HCT116 (cell line): ENCODE measurements around the gene CPOX. TPM values are rescaled to one million over a fixed set of nuclear protein-coding genes. Genes with fewer than 3 reads are reported as not detected.

Experiments used
- ATAC-seq: fragments of 200-7000 bp; cut with Tn5 transposase; 2 replicates; pipeline ENCODE4 v1.9.1; 2020; ENCODE audit warnings: mild to moderate bottlenecking, moderate library complexity
- BruUV-seq: library from RNA; stranded (reverse); fragments of 400-500 nt; replicated peaks from 2 replicates; lab custom pipeline; 2021; lab: Mats Ljungman, UMichigan
- CTCF ChIA-PET: fragments of 300-600 bp; sonication (Branson Sonifier 250); formaldehyde crosslinking; loops from one replicate; lab custom pipeline; 2021; ENCODE audit warnings: antibody characterized with exemption; lab: Charles Lee
- POLR2A ChIA-PET: fragments of 300-600, 350-600 bp; sonication (Branson Sonifier 250); formaldehyde crosslinking; loops from one replicate; lab custom pipeline; 2021; ENCODE audit warnings: antibody characterized with exemption; lab: Charles Lee
- RAD21 ChIA-PET, 2 experiments: fragments of 300-600 bp; sonication (Branson Sonifier 250); formaldehyde crosslinking; loops; one replicate each; lab custom pipeline; 2023; ENCODE audit warnings: low total read pairs in 2 of 2; ENCODE audit not compliant: uncharacterized antibody in 2 of 2, unreplicated experiment in 2 of 2, low non-redundant PET in 1 of 2; lab: Charles Lee
- DNase-seq: peaks from one replicate; pipeline ENCODE4 v3.0.0-alpha.2; 2010; ENCODE audit warnings: low read depth, low spot score
- H2AFZ ChIP-seq: fragments of 200-600 bp; shearing (Covaris generic), sonication (generic); 2 replicates; pipeline ENCODE4 v1.6.1; 2017; ENCODE audit warnings: low read depth, mixed run types, mixed read lengths, antibody characterized with exemption, low read length; ENCODE audit not compliant: poor library complexity, severe bottlenecking
- H3K27ac ChIP-seq: 2 replicates; pipeline ENCODE4 v1.5.1; 2012; ENCODE audit warnings: low read depth, low read length
- H3K27me3 ChIP-seq: fragments of 200-600 bp; sonication (generic); 2 replicates; pipeline ENCODE4 v1.6.1; 2016; ENCODE audit warnings: mixed run types, low read length, mixed read lengths; ENCODE audit not compliant: insufficient read depth
- H3K36me3 ChIP-seq, 2 experiments: fragments of 200-500 bp in 1 of 2; fragments of 200-600 bp in 1 of 2; sonication (Bioruptor generic) in 1 of 2; sonication (generic) in 1 of 2; 2 replicates each; pipeline versions ENCODE4 v1.5.1 to v1.6.1; 2014 to 2016; ENCODE audit warnings: low read length in 2 of 2, inconsistent platforms in 1 of 2, mixed read lengths in 1 of 2, mixed run types in 1 of 2; ENCODE audit not compliant: insufficient read depth in 2 of 2, control insufficient read depth in 1 of 2
- H3K4me1 ChIP-seq, 2 experiments: fragments of 200-600 bp in 1 of 2; sonication (generic) in 1 of 2; 2 replicates each; pipeline versions ENCODE4 v1.5.1 to v1.6.1; 2012 to 2017; ENCODE audit warnings: low read length in 2 of 2, inconsistent platforms in 1 of 2, mild to moderate bottlenecking in 1 of 2, mixed read lengths in 1 of 2, mixed run types in 1 of 2, moderate library complexity in 1 of 2; ENCODE audit not compliant: insufficient read depth in 2 of 2, control insufficient read depth in 1 of 2
- H3K4me2 ChIP-seq: fragments of 200-600 bp; sonication (generic); 2 replicates; pipeline ENCODE4 v1.6.1; 2017; ENCODE audit warnings: mixed run types, low read length, mixed read lengths
- H3K4me3 ChIP-seq, 2 experiments: fragments of 200-600 bp in 1 of 2; sonication (generic) in 1 of 2; replicated peaks in 1 of 2; 2 replicates each; pipeline ENCODE4 v1.5.1; 2011 to 2016; ENCODE audit warnings: low read length in 2 of 2, control low read depth in 1 of 2, low read depth in 1 of 2, mild to moderate bottlenecking in 1 of 2, mixed read lengths in 1 of 2, mixed run types in 1 of 2
- H3K79me2 ChIP-seq: fragments of 200-600 bp; sonication (generic); 2 replicates; pipeline ENCODE4 v1.6.1; 2017; ENCODE audit warnings: mild to moderate bottlenecking, mixed run types, low read length, moderate library complexity, mixed read lengths; ENCODE audit not compliant: insufficient read depth
- H3K9ac ChIP-seq: fragments of 200-600 bp; sonication (generic); 2 replicates; pipeline ENCODE4 v1.6.1; 2016; ENCODE audit warnings: low read length, mixed read lengths
- H3K9me2 ChIP-seq: fragments of 200-600 bp; sonication (generic), shearing (Covaris generic); 2 replicates; pipeline ENCODE4 v1.6.1; 2017; ENCODE audit warnings: mixed run types, mild to moderate bottlenecking, moderate library complexity; ENCODE audit not compliant: insufficient read depth
- H3K9me3 ChIP-seq, 2 experiments: fragments of 200-500 bp in 1 of 2; fragments of 200-600 bp in 1 of 2; sonication (Bioruptor generic) in 1 of 2; sonication (generic) in 1 of 2; 2 replicates each; pipeline ENCODE4 v1.6.1; 2014 to 2017; ENCODE audit warnings: low read length in 2 of 2, mixed read lengths in 2 of 2, inconsistent platforms in 1 of 2, low read depth in 1 of 2, mild to moderate bottlenecking in 1 of 2, mixed run types in 1 of 2, moderate library complexity in 1 of 2; ENCODE audit not compliant: control insufficient read depth in 1 of 2, insufficient read depth in 1 of 2
- H4K20me1 ChIP-seq: fragments of 200-600 bp; sonication (generic), shearing (Covaris generic); 2 replicates; pipeline ENCODE4 v1.6.1; 2017; ENCODE audit warnings: mixed run types, mild to moderate bottlenecking, moderate library complexity; ENCODE audit not compliant: insufficient read depth
- CBX3 ChIP-seq: IDR thresholded peaks from 2 replicates; pipeline ENCODE4 v1.6.1; 2012; ENCODE audit warnings: low read depth
- CEBPB ChIP-seq: IDR thresholded peaks from 2 replicates; pipeline ENCODE4 v1.6.1; 2012; ENCODE audit warnings: low read depth
- ELF1 ChIP-seq: IDR thresholded peaks from 2 replicates; pipeline ENCODE4 v1.6.1; 2012; ENCODE audit warnings: low read depth, borderline replicate concordance
- FOSL1 ChIP-seq: IDR thresholded peaks from 2 replicates; pipeline ENCODE4 v1.6.1; 2012; ENCODE audit warnings: low read depth
- JUND ChIP-seq: IDR thresholded peaks from 2 replicates; pipeline ENCODE4 v1.6.1; 2012
- POLR2A ChIP-seq: IDR thresholded peaks from 2 replicates; pipeline ENCODE4 v1.7.0; 2011; ENCODE audit warnings: borderline replicate concordance; ENCODE audit not compliant: insufficient read depth, insufficient read length; ENCODE audit errors: extremely low read depth
- SRF ChIP-seq: IDR thresholded peaks from 2 replicates; pipeline ENCODE4 v1.6.1; 2012; ENCODE audit warnings: low read depth
- ZFX ChIP-seq: fragments of 450-650 bp; IDR thresholded peaks from 2 replicates; pipeline ENCODE4 v1.6.1; 2017
- ZNF274 ChIP-seq: fragments of 200-500 bp; sonication (Bioruptor generic); IDR thresholded peaks from 2 replicates; pipeline ENCODE4 v1.6.1; 2014; ENCODE audit warnings: mild to moderate bottlenecking, low read depth, low read length, inconsistent platforms
- intact Hi-C: fragments of 100-400 bp; cut with micrococcal nuclease; formaldehyde crosslinking; loops from 2 replicates; pipeline ENCODE4 v1.10.0; 2022
- total RNA-seq: library from RNA; stranded (reverse); gene quantifications from one replicate; pipeline ENCODE4 v1.2.1, GENCODE V29; 2021; ENCODE audit not compliant: unreplicated experiment
- TF ChIP-seq, protein P1 (sequence below): IDR thresholded peaks from 2 replicates; pipeline ENCODE4 v1.6.1; 2011; ENCODE audit warnings: mild to moderate bottlenecking, low read length, moderate library complexity; ENCODE audit not compliant: insufficient replicate concordance; ENCODE audit errors: extremely low read depth
- TF ChIP-seq, protein P2 (sequence below): IDR thresholded peaks from 2 replicates; pipeline ENCODE4 v1.6.1; 2012

CPOX gene
- total RNA-seq, 1 experiment from 2014 or later, result 353 TPM

- no peaks in the 10 kb centered on the region for H3K9me2 ChIP-seq
- intact Hi-C loops, result no loop called here
- ATAC-seq, result no peak
- peaks cover 74% of the 10 kb centered on the region for H3K79me2 ChIP-seq
- no peak overlapping the region for H2AFZ ChIP-seq
- H3K4me3 ChIP-seq, result no peak overlapping the region
- H3K36me3 ChIP-seq, result no peaks in the 10 kb centered on the region
- H4K20me1 ChIP-seq, result no peaks in the 10 kb centered on the region
- ChIA-PET CTCF (interaction anchor here (1.2 kb wide), 1 partner anchor 10 kb away, joined by 3 read pairs; the partner anchor contains the start of gene CLDND1), POLR2A (interaction anchor here (1.0 to 2.2 kb wide), 3 partner anchors 10 to 22 kb away, joined by 3 to 8 read pairs (median 4); partner anchors contain the start of gene CLDND1), RAD21 (no interaction called here)
- BruUV-seq, result no TSS peak
- H3K27me3 ChIP-seq, result no peaks in the 10 kb centered on the region
- H3K9me3 ChIP-seq, result no peaks in the 10 kb centered on the region
- H3K4me1 ChIP-seq, result peaks cover 65 to 91% of the 10 kb centered on the region in 2 experiments
- DNase-seq, result no peak
- H3K9ac ChIP-seq, result no peak overlapping the region
- H3K4me2 ChIP-seq, result 0 out of 2 replicates have a peak overlapping the region, but pooled peaks have one; percentile 6
- no peak for TF ChIP-seq ZFX
- TF ChIP-seq JUND, result no peak
- no peak for TF ChIP-seq ELF1
- no peak for TF ChIP-seq ZNF274
- no peak for TF ChIP-seq POLR2A
- TF ChIP-seq, protein P1, sequence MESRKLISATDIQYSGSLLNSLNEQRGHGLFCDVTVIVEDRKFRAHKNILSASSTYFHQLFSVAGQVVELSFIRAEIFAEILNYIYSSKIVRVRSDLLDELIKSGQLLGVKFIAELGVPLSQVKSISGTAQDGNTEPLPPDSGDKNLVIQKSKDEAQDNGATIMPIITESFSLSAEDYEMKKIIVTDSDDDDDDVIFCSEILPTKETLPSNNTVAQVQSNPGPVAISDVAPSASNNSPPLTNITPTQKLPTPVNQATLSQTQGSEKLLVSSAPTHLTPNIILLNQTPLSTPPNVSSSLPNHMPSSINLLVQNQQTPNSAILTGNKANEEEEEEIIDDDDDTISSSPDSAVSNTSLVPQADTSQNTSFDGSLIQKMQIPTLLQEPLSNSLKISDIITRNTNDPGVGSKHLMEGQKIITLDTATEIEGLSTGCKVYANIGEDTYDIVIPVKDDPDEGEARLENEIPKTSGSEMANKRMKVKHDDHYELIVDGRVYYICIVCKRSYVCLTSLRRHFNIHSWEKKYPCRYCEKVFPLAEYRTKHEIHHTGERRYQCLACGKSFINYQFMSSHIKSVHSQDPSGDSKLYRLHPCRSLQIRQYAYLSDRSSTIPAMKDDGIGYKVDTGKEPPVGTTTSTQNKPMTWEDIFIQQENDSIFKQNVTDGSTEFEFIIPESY, result no peak
- no peak for TF ChIP-seq SRF
- no peak; the same call in 1 of the 2 replicates for TF ChIP-seq CEBPB
- TF ChIP-seq, protein P2, sequence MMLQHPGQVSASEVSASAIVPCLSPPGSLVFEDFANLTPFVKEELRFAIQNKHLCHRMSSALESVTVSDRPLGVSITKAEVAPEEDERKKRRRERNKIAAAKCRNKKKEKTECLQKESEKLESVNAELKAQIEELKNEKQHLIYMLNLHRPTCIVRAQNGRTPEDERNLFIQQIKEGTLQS, result no peak
- no peak for TF ChIP-seq FOSL1
- no peak for TF ChIP-seq CBX3
- H3K27ac ChIP-seq, result peak overlapping the region; percentile 42
Measured at GRCh38 chr3:98532709-98533571, 60.5 kb downstream of the CPOX start.
